ENCODE measurements around the gene SHISAL2A. TPM values are rescaled to one million over a fixed set of nuclear protein-coding genes. Genes with fewer than 3 reads are reported as not detected.

Gene SHISAL2A
- 0.46 TPM for polyA plus RNA-seq (2013, experiment 1 of 4)
- polyA plus RNA-seq (2013, experiment 2 of 4): 0.55 TPM
- polyA plus RNA-seq (2013, experiment 3 of 4): 0.96 TPM
- polyA plus RNA-seq (2013, experiment 4 of 4): 0.69 TPM

DNA sequence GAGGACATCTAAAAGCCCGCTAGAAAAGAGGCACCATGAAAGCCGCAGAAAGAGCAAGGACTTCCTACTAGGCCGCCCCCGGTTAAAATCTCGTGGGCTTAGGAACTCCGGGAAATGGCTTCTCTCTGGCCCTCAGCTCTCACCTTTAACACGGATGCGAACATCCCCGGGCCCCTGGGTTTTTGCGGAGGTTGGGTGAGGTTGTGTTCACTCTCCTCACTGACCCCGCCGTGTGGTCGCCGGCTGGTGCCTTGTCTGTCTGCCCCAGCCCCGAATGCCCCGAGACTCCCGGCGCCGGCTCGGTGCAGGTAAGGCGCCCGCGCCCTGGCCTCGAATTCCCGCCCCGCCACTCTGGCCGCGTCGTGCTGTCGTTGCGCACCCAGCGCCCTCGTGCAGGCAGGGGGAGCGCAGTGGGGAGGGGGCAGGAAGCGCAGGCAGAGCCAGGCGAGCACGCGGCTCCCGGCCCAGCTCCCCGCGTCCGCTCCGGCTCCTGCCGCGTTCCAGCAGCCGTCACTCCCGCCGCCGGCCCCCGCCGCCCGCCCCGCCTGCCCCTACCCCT is at the start of gene SHISAL2A:
SHISAL2A (plus strand) TSS at position 437 of the 559 bp plus-strand sequence. CDS start 326 bp downstream, outside the sequence.
- H3K27ac ChIP-seq (ENCODE audit: insufficient read depth, low read depth, low read length, poor library complexity, severe bottlenecking): no peak within 1 kb of the TSS
- no peaks in the 10 kb centered on the region for H3K36me3 ChIP-seq (ENCODE audit: control insufficient read depth, insufficient read depth, low read length)
- peaks cover 15% of the 10 kb centered on the region for H3K4me1 ChIP-seq (ENCODE audit: control insufficient read depth, insufficient read depth, low read length)
- H3K4me3 ChIP-seq (ENCODE audit: insufficient read depth, low read depth, low read length): peak within 1 kb of the TSS; percentile 34
- peaks cover 42% of the 10 kb centered on the region for H3K27me3 ChIP-seq (ENCODE audit: control insufficient read depth, insufficient read depth, low read length, poor library complexity, severe bottlenecking)
- no peaks in the 10 kb centered on the region for H3K9me3 ChIP-seq (ENCODE audit: control insufficient read depth, low read length)
- WGBS, 2 experiments: 6 to 8% methylated on average over 53 of the region's 53 CpGs

DNA sequence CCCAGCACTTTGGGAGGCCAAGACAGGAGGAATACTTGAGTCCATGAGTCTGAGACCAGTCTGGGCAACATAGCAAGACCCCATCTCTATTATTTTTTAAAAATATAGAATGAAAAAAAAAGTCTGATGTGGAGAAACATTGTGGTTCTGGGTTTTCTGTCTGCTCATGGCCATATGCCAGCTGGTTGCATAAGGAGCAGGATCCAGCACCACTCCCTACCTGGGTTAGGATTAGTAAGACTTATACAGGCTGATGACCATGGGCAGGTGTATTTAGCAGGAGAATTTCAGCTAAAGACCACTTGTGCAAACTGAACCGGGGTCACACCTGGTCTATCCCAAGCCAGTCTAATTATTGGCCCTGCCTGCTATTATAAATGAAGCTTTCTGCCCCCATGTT is 47.5 kb upstream of the SHISAL2A start:
- Histone ChIP-seq H3K4me1 (ENCODE audit: control insufficient read depth, insufficient read depth, low read length) (peaks cover 30% of the 10 kb centered on the region), H3K4me3 (ENCODE audit: insufficient read depth, low read depth, low read length) (no peak overlapping the region), H3K9me3 (ENCODE audit: control insufficient read depth, low read length) (no peaks in the 10 kb centered on the region), H3K27me3 (ENCODE audit: control insufficient read depth, insufficient read depth, low read length, poor library complexity, severe bottlenecking) (no peaks in the 10 kb centered on the region), H3K27ac (ENCODE audit: insufficient read depth, low read depth, low read length, poor library complexity, severe bottlenecking) (no peak overlapping the region), H3K36me3 (ENCODE audit: control insufficient read depth, insufficient read depth, low read length) (no peaks in the 10 kb centered on the region)
- 87 to 94% methylated on average over 1 of the region's 1 CpG for WGBS, 2 experiments

DNA sequence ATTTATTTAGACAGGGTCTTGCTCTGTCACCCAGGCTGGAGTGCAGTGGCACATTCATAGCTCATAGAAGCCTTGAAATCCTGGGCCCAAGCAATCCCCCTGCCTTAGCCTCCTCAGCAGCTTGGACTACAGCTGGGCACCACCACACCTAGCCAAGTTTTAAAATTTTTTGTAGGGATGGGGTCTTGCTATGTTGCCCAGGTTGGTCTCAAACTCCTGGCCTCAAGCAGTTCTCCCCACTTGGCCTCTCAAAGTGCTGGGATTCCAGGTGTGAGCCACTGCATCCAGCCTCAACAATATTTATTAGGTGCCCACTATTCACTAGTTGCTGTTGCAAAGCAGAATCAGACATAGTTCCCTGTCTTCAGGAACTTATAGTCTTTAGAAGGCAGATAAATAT is 44.9 kb upstream of the SHISAL2A start:
- no peaks in the 10 kb centered on the region for H3K27me3 ChIP-seq (ENCODE audit: control insufficient read depth, insufficient read depth, low read length, poor library complexity, severe bottlenecking)
- peaks cover 38% of the 10 kb centered on the region for H3K4me1 ChIP-seq (ENCODE audit: control insufficient read depth, insufficient read depth, low read length)
- H3K4me3 ChIP-seq (ENCODE audit: insufficient read depth, low read depth, low read length): no peak overlapping the region
- H3K27ac ChIP-seq (ENCODE audit: insufficient read depth, low read depth, low read length, poor library complexity, severe bottlenecking): no peak overlapping the region
- no peaks in the 10 kb centered on the region for H3K36me3 ChIP-seq (ENCODE audit: control insufficient read depth, insufficient read depth, low read length)
- no peaks in the 10 kb centered on the region for H3K9me3 ChIP-seq (ENCODE audit: control insufficient read depth, low read length)

DNA sequence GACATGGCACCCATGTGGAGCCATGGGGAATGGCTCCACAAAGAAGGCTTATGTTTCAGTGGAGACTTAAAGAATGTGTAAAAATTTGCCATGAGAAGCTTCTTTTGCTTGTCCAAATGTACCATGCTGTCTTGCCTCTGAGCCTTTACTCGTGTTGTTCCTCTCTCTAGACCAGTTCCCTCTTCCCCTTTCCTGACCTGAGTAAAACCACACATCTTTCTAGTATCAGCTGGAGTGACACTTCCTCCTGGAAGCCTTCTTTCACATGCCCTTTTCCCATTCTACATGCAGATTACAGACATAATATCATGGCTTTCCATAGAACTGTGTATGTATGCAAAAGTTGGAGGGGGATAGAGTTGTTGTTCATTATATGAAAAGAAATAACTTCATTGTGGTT is 44.4 kb upstream of the SHISAL2A start:
- Histone ChIP-seq H3K27me3 (ENCODE audit: control insufficient read depth, insufficient read depth, low read length, poor library complexity, severe bottlenecking) (no peaks in the 10 kb centered on the region), H3K4me3 (ENCODE audit: insufficient read depth, low read depth, low read length) (no peak overlapping the region), H3K4me1 (ENCODE audit: control insufficient read depth, insufficient read depth, low read length) (peaks cover 38% of the 10 kb centered on the region), H3K36me3 (ENCODE audit: control insufficient read depth, insufficient read depth, low read length) (no peaks in the 10 kb centered on the region), H3K9me3 (ENCODE audit: control insufficient read depth, low read length) (no peaks in the 10 kb centered on the region), H3K27ac (ENCODE audit: insufficient read depth, low read depth, low read length, poor library complexity, severe bottlenecking) (no peak overlapping the region)
- WGBS, 2 experiments: 93 to 97% methylated on average over 1 of the region's 1 CpG

DNA sequence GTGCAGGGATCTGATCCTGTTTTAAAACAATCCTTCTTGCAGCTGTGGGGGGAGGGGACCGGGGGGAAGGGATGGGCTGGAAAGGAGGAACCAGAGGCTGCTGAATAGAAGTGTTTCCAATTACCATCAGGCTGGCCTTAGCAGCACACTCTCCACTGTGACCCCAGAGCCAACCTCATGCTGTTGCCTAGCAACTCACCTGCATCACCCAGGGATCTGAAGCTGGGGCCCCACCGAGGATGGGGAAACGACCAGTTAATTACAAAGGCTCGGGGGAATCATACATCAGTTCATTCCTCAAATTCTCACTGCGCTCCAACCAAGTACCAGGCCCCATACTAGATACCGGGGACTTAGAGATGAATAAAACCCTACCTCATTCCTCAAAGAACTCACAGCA is 42.7 kb upstream of the SHISAL2A start:
- H3K36me3 ChIP-seq (ENCODE audit: control insufficient read depth, insufficient read depth, low read length): no peaks in the 10 kb centered on the region
- H3K27me3 ChIP-seq (ENCODE audit: control insufficient read depth, insufficient read depth, low read length, poor library complexity, severe bottlenecking): no peaks in the 10 kb centered on the region
- H3K4me1 ChIP-seq (ENCODE audit: control insufficient read depth, insufficient read depth, low read length): peaks cover 42% of the 10 kb centered on the region
- peak overlapping the region; percentile 26 for H3K4me3 ChIP-seq (ENCODE audit: insufficient read depth, low read depth, low read length)
- H3K27ac ChIP-seq (ENCODE audit: insufficient read depth, low read depth, low read length, poor library complexity, severe bottlenecking): peak overlapping the region; percentile 71
- WGBS, 2 experiments: 25 to 31% methylated on average over 6 of the region's 6 CpGs
- no peaks in the 10 kb centered on the region for H3K9me3 ChIP-seq (ENCODE audit: control insufficient read depth, low read length)

DNA sequence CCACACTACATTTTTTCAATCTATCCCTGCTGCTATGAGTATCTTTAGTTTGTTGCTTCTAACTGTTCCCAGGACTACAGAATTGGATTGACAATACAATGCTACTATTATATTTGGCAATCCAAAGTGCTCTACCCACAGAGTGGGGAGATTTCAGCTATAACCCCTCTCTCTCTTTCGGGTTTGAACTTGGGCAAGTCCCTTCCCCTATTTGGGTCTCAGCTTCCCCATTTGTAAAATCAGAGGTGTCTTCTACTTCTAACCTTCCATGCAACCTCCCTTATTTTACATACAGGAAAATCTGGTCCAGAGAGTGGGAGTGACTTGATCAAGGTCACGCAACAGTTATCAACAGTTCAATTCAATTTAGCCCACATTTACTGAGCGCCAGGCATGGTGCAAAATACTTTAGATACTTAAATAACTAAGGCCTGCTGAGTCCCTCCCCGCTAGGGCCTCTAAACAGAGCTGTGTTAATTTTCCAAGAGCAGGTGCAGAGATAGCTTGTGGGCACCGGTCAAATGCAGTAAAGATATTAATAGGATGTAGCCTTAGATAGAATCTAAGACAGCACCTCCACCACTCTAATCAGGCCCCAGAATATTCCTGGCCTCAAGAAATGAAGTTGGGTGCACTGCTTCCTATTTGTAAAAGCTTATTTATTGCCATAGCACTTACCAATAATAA is 40.2 kb upstream of the SHISAL2A start:
- H3K27me3 ChIP-seq (ENCODE audit: control insufficient read depth, insufficient read depth, low read length, poor library complexity, severe bottlenecking): no peaks in the 10 kb centered on the region
- H3K27ac ChIP-seq (ENCODE audit: insufficient read depth, low read depth, low read length, poor library complexity, severe bottlenecking): no peak overlapping the region
- no peaks in the 10 kb centered on the region for H3K9me3 ChIP-seq (ENCODE audit: control insufficient read depth, low read length)
- H3K4me3 ChIP-seq (ENCODE audit: insufficient read depth, low read depth, low read length): no peak overlapping the region
- peaks cover 32% of the 10 kb centered on the region for H3K4me1 ChIP-seq (ENCODE audit: control insufficient read depth, insufficient read depth, low read length)
- no peaks in the 10 kb centered on the region for H3K36me3 ChIP-seq (ENCODE audit: control insufficient read depth, insufficient read depth, low read length)
- WGBS, 2 experiments: 91 to 98% methylated on average over 4 to 5 of the region's 5 CpGs

DNA sequence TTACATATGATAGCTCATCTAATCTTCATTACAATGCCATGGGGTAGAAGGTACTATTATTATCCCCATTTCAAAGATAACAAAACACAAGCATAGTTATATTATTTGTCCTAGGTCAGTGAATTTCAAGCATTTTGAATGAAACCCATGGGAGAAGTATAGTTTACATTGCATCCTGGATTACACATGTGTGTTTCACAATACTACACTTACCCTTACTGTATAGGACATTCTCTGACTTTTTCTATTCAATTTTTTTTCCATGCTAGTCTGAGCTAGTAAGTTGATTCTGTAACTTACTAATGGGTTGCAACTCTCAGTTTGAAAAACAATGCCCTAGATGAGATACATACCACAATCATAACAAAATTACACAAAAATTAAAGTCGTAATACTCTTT is 39.5 kb upstream of the SHISAL2A start:
- no peaks in the 10 kb centered on the region for H3K27me3 ChIP-seq (ENCODE audit: control insufficient read depth, insufficient read depth, low read length, poor library complexity, severe bottlenecking)
- H3K4me3 ChIP-seq (ENCODE audit: insufficient read depth, low read depth, low read length): no peak overlapping the region
- no peak overlapping the region for H3K27ac ChIP-seq (ENCODE audit: insufficient read depth, low read depth, low read length, poor library complexity, severe bottlenecking)
- H3K4me1 ChIP-seq (ENCODE audit: control insufficient read depth, insufficient read depth, low read length): peaks cover 30% of the 10 kb centered on the region
- WGBS, 2 experiments: 94 to 97% methylated on average over 1 of the region's 1 CpG
- H3K36me3 ChIP-seq (ENCODE audit: control insufficient read depth, insufficient read depth, low read length): no peaks in the 10 kb centered on the region
- H3K9me3 ChIP-seq (ENCODE audit: control insufficient read depth, low read length): no peaks in the 10 kb centered on the region

DNA sequence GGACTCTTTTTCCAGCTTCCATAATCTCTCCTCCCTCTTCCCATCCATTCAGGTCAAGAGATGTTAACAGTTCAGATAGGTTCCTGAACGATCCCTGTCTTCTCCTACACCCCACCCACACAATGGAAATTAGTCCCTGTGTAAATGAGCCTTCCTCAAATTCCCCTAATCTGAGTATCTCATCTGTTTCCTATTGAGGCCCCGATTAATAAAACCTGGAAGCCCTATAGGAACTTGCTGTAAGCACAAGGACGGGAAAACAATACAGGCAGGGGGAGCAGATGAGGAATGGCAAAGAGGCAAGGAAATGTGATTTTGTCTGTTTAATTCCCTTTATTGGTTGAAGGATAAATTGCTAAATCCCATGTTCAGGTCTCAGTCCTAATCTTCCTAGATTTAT is 37.9 kb upstream of the SHISAL2A start:
- Histone ChIP-seq H3K36me3 (ENCODE audit: control insufficient read depth, insufficient read depth, low read length) (no peaks in the 10 kb centered on the region), H3K4me3 (ENCODE audit: insufficient read depth, low read depth, low read length) (no peak overlapping the region), H3K27me3 (ENCODE audit: control insufficient read depth, insufficient read depth, low read length, poor library complexity, severe bottlenecking) (no peaks in the 10 kb centered on the region), H3K9me3 (ENCODE audit: control insufficient read depth, low read length) (no peaks in the 10 kb centered on the region), H3K4me1 (ENCODE audit: control insufficient read depth, insufficient read depth, low read length) (peaks cover 15% of the 10 kb centered on the region), H3K27ac (ENCODE audit: insufficient read depth, low read depth, low read length, poor library complexity, severe bottlenecking) (no peak overlapping the region)
- WGBS, 2 experiments: 72 to 74% methylated on average over 3 of the region's 3 CpGs

DNA sequence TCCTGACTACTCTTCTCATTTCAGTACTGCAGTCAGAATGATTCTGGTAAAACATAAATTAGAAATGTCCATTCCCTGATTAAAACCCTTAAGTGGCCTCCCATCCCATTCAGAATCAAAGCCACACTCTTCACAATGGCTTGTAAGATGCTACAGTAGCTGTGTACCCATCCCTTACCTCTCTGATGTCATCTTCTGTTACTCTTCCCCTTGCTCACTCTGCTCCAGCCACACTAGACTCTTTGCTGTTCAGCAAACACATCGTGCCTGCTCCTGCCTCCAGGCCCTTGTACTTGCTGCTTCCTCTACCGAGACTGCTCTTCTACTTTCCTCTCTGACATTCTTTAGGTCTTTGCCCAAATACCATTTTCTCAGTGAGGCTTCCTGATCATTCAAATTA is 35.1 kb upstream of the SHISAL2A start:
- peaks cover 19% of the 10 kb centered on the region for H3K4me1 ChIP-seq (ENCODE audit: control insufficient read depth, insufficient read depth, low read length)
- no peaks in the 10 kb centered on the region for H3K9me3 ChIP-seq (ENCODE audit: control insufficient read depth, low read length)
- no peaks in the 10 kb centered on the region for H3K36me3 ChIP-seq (ENCODE audit: control insufficient read depth, insufficient read depth, low read length)
- H3K27me3 ChIP-seq (ENCODE audit: control insufficient read depth, insufficient read depth, low read length, poor library complexity, severe bottlenecking): peaks cover 24% of the 10 kb centered on the region
- no peak overlapping the region for H3K4me3 ChIP-seq (ENCODE audit: insufficient read depth, low read depth, low read length)
- H3K27ac ChIP-seq (ENCODE audit: insufficient read depth, low read depth, low read length, poor library complexity, severe bottlenecking): no peak overlapping the region
- 77 to 81% methylated on average over 2 of the region's 2 CpGs for WGBS, 2 experiments

DNA sequence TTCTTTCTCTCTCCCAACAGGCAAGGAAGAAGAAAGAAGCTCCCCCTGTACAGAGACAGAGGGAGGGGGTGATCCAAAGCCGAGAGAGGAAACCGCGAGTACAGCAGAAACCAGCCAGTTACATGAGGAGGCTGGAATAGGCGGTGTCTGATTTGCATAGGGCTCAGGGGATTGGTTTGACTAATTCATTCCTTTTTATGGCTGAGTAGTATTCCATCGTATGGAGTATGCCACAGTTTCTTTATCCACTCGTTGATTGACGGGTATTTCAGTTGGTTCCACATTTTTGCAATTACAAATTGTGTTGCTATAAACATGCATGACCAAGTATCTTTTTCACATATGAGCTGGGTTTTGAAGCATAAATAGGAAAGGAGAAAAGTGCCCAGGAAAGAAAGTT is 34.2 kb upstream of the SHISAL2A start:
- Histone ChIP-seq H3K27me3 (ENCODE audit: control insufficient read depth, insufficient read depth, low read length, poor library complexity, severe bottlenecking) (peaks cover 32% of the 10 kb centered on the region), H3K36me3 (ENCODE audit: control insufficient read depth, insufficient read depth, low read length) (no peaks in the 10 kb centered on the region), H3K4me3 (ENCODE audit: insufficient read depth, low read depth, low read length) (no peak overlapping the region), H3K9me3 (ENCODE audit: control insufficient read depth, low read length) (no peaks in the 10 kb centered on the region), H3K4me1 (ENCODE audit: control insufficient read depth, insufficient read depth, low read length) (peaks cover 19% of the 10 kb centered on the region), H3K27ac (ENCODE audit: insufficient read depth, low read depth, low read length, poor library complexity, severe bottlenecking) (no peak overlapping the region)
- 94 to 95% methylated on average over 7 of the region's 7 CpGs for WGBS, 2 experiments

Measured in ectodermal cell (in vitro differentiated cells).